Keratinocyte (primary cell): Measurements from ENCODE around the gene DVL1.

Source experiments
- EZH2 ChIP-seq: IDR thresholded peaks from one replicate; pipeline ENCODE4 v1.6.1; 2012; ENCODE audit warnings: inconsistent platforms, mild to moderate bottlenecking, low read length, moderate library complexity
- TF ChIP-seq, protein P1 (sequence below), 3 experiments: IDR thresholded peaks in 1 of 3; conservative IDR thresholded peaks in 1 of 3; optimal IDR thresholded peaks in 1 of 3; 2 replicates in 2 of 3; 3 replicates in 1 of 3; pipeline versions ENCODE3 to v1.5.1; 2011; ENCODE audit warnings: low read length in 3 of 3, mild to moderate bottlenecking in 3 of 3, moderate library complexity in 2 of 3, control low read depth in 1 of 3, inconsistent platforms in 1 of 3; ENCODE audit not compliant: insufficient read depth in 2 of 3; ENCODE audit errors: extremely low read depth in 1 of 3

DNA sequence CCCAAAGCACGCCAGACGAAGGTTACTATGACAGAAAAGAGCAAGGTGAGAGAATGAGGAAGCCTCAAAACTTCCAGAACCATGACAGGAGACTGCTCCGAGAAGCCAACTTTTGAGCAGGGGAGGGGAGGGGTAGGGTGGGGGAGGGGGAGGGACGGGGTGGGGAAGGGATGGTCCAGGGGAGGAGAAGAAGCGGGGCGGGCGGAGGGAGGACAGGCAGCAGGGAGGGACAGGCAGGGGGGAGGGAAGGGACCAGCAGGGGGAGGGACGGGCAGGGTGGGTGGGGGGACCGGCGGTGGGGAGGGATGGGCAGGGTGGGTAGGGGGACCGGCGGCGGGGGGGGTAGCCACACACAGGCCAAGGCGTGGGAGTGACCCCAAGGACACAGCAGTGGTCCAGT is 26.8 kb downstream of the DVL1 start:
- TF ChIP-seq, protein P1, sequence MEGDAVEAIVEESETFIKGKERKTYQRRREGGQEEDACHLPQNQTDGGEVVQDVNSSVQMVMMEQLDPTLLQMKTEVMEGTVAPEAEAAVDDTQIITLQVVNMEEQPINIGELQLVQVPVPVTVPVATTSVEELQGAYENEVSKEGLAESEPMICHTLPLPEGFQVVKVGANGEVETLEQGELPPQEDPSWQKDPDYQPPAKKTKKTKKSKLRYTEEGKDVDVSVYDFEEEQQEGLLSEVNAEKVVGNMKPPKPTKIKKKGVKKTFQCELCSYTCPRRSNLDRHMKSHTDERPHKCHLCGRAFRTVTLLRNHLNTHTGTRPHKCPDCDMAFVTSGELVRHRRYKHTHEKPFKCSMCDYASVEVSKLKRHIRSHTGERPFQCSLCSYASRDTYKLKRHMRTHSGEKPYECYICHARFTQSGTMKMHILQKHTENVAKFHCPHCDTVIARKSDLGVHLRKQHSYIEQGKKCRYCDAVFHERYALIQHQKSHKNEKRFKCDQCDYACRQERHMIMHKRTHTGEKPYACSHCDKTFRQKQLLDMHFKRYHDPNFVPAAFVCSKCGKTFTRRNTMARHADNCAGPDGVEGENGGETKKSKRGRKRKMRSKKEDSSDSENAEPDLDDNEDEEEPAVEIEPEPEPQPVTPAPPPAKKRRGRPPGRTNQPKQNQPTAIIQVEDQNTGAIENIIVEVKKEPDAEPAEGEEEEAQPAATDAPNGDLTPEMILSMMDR (optimal IDR thresholded peaks at IDR 0.05 in 1 of 3, IDR thresholded peaks at IDR 0.05 in 1 of 3, conservative IDR thresholded peaks at IDR 0.05 in 1 of 3; ENCODE audit: extremely low read depth in 1 of 3, insufficient read depth in 2 of 3, low read length in 3 of 3), result no peak
- TF ChIP-seq EZH2, result no peak
